ENCODE data around the gene ARHGAP40. TPM values are rescaled to one million over a fixed set of nuclear protein-coding genes. Genes with fewer than 3 reads are reported as not detected.

The ARHGAP40 gene
- total and polyA plus RNA-seq, 10 donors: 0.03 TPM; not detected in 9

GRCh38 chr20:38674765-38675133, 73.1 kb downstream of the ARHGAP40 start:
- H3K4me3 ChIP-seq: peak overlapping the region in 6 of 8 donors; percentile 37 to 72 (median 50)
- no peak overlapping the region for H3K27ac ChIP-seq
- no peak for DNase-seq
- H3K9me3 ChIP-seq: no peaks in the 10 kb centered on the region
- TF ChIP-seq CTCF (IDR thresholded peaks at IDR 0.05 in 8 of 11, conservative IDR thresholded peaks at IDR 0.05 in 3 of 11) (no peak), POLR2AphosphoS5 (IDR thresholded peaks at IDR 0.05) (no peak), POLR2A (IDR thresholded peaks at IDR 0.05) (no peak)
- WGBS, 5 donors: 26 to 33% (median 28%) methylated on average over 13 of the region's 13 CpGs
- intact Hi-C loops (cut with DNase I; ENCODE audit: low total_unique reads): no loop called here
- H3K36me3 ChIP-seq: no peaks in the 10 kb centered on the region
- peaks cover 0 to 18% (median 16%) of the 10 kb centered on the region in 6 donors for H3K4me1 ChIP-seq
- peaks cover 0 to 59% (median 36%) of the 10 kb centered on the region in 7 donors for H3K27me3 ChIP-seq (replicated peaks in 1 of 7)

- Histone ChIP-seq H3K27me3 (replicated peaks in 1 of 7) (peaks cover 0 to 54% (median 30%) of the 10 kb centered on the region in 7 donors), H3K36me3 (no peaks in the 10 kb centered on the region), H3K9me3 (no peaks in the 10 kb centered on the region), H3K4me1 (peaks cover 0 to 18% (median 16%) of the 10 kb centered on the region in 6 donors), H3K4me3 (no peak overlapping the region), H3K27ac (no peak overlapping the region)
- no peak for TF ChIP-seq POLR2AphosphoS5 (IDR thresholded peaks at IDR 0.05)
- TF ChIP-seq POLR2A (IDR thresholded peaks at IDR 0.05): no peak
- TF ChIP-seq CTCF (IDR thresholded peaks at IDR 0.05 in 8 of 11, conservative IDR thresholded peaks at IDR 0.05 in 3 of 11): no peak
- intact Hi-C loops (cut with DNase I; ENCODE audit: low total_unique reads): no loop called here
- DNase-seq: no peak
- WGBS, 5 donors: 71 to 92% (median 89%) methylated on average over 4 to 5 of the region's 5 CpGs
Observed at GRCh38 chr20:38676576-38676975, 75.0 kb downstream of the ARHGAP40 start.

- Histone ChIP-seq H3K27ac (no peak overlapping the region), H3K4me3 (no peak overlapping the region), H3K4me1 (no peaks in the 10 kb centered on the region), H3K36me3 (no peaks in the 10 kb centered on the region), H3K27me3 (replicated peaks in 1 of 7) (peaks cover 0 to 55% (median 5%) of the 10 kb centered on the region in 7 donors), H3K9me3 (no peaks in the 10 kb centered on the region)
- intact Hi-C loops (cut with DNase I; ENCODE audit: low total_unique reads): no loop called here
- WGBS, 5 donors: 35 to 50% (median 43%) methylated on average over 9 of the region's 9 CpGs
- no peak for DNase-seq
- TF ChIP-seq POLR2AphosphoS5 (IDR thresholded peaks at IDR 0.05): no peak
- TF ChIP-seq CTCF (IDR thresholded peaks at IDR 0.05 in 8 of 11, conservative IDR thresholded peaks at IDR 0.05 in 3 of 11): no peak
- no peak for TF ChIP-seq POLR2A (IDR thresholded peaks at IDR 0.05)
Observed at GRCh38 chr20:38680500-38681306, 79.1 kb downstream of the ARHGAP40 start.

- DNase-seq: no peak
- 43 to 85% (median 65%) methylated on average over 2 of the region's 2 CpGs for WGBS, 5 donors
- Histone ChIP-seq H3K27ac (no peak overlapping the region), H3K4me1 (no peaks in the 10 kb centered on the region), H3K27me3 (replicated peaks in 1 of 7) (peaks cover 0 to 92% (median 5%) of the 10 kb centered on the region in 7 donors), H3K36me3 (no peaks in the 10 kb centered on the region), H3K4me3 (no peak overlapping the region), H3K9me3 (no peaks in the 10 kb centered on the region)
- intact Hi-C loops (cut with DNase I; ENCODE audit: low total_unique reads): no loop called here
- TF ChIP-seq POLR2A (IDR thresholded peaks at IDR 0.05) (no peak), CTCF (IDR thresholded peaks at IDR 0.05 in 8 of 11, conservative IDR thresholded peaks at IDR 0.05 in 3 of 11) (no peak), POLR2AphosphoS5 (IDR thresholded peaks at IDR 0.05) (no peak)
Observed at GRCh38 chr20:38685271-38685670, 83.7 kb downstream of the ARHGAP40 start.

Data from spleen (tissue), 11 donors.